GM04503 (cell line): ENCODE data around the gene TMEM205.
A peak's percentile ranks its signal among the peaks of the same experiment; 100 is the strongest.
"Not testable (repeated sequence)": the region's sequence is repeated elsewhere in the genome, so short reads cannot be mapped to it uniquely, and the experiment has no call there.

Experiments
- DNase-seq: peaks from one replicate; pipeline ENCODE4 v3.0.0-alpha.2; 2012; ENCODE audit warnings: low read depth

The TMEM205 gene

GRCh38 chr19:11339254-11340098 lies 6.6 kb downstream of the TMEM205 start, which contains the start of gene RAB3D:
TSS of gene RAB3D (minus strand) at chr19:11339657. CDS start at chr19:11337399, 2,258 bp downstream.
- DNase-seq, result peak; percentile 31

DNA sequence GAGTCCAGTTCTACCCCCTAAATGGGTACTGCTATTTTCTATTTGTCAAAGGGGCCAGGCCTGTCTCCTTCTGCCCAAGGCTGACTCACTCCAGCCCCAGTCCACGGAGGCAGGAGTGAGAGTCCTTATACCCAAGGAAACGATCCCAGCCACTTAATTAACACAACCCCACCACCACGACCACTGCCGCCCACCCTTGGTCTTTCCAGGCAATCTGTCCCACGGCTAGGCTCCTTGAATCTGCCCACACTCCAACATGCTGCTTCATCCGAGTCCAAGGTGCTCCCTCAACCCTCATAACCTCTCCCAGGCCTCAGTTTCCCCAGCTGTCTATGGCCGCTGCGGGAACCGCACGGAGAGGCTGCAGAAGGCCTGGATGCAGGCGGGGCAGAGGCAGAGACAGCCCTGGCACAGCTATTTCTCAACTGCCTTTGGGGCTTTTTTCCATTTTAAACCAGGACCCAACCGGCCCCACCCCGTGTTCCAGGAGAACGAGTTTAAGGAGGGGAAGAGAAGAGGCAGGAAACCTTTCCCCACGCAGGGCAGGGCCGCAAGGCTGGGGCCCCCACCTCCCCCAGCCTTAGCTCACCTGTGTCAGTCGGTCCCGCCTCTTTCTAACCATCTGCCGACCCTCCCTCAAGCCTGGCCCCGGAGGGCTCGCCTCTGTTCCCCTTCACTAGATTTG lies 7.4 kb downstream of the TMEM205 start:
- no peak for DNase-seq

DNA sequence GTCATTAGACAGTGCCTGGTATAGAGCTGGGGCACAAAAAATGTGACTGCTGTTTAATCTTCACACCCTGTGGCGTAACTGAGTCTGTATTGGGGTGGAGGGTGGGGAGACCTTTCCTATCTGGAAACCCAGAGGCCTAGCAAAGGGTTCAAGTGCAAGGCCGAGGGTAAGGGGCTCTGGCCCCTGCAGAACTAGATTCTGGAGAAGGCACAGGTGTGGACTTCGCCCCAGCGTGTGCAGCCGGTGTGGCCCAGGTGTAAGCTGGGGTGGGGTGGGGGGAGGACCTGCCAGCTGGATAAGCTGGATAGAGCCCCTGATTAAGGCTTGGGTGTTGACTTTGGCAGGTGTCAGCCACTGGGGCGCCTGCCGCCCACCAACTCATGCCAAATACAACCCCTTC lies 7.9 kb downstream of the TMEM205 start:
- no peak for DNase-seq

- no peak for DNase-seq
Observed at GRCh38 chr19:11337080-11337479, 9.0 kb downstream of the TMEM205 start.

DNA sequence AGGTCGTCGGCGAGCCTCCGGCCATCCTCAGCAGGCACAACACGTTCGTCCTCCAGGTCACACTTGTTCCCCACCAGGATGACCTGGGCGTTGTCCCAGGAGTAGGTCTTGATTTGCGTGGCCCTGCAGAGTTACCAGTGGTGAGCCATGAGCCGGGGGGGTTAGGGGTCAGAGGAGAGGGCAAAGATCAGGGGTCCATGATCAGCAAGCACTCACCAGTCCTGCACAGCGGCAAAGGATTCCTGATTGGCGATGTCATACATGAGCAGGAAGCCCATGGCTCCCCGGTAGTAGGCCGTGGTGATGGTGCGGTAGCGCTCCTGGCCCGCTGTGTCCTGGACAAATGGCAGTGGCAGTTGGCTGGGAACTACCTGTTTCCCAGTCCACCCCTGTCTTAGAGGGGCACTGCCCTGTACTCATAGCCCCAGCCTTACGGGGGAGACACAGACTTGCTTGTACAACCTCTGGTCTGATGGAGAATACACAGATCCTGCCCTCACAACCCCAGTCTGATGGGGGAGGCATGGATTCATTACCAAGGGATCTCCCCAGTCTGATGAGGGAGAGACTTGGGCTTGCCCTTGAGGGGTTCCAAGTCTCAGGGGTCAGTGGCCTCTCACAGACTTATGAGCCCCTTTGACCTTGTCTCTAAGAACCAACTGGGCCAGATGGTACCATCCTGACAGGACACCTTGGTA lies 10.5 kb downstream of the TMEM205 start:
- DNase-seq, result no peak

DNA sequence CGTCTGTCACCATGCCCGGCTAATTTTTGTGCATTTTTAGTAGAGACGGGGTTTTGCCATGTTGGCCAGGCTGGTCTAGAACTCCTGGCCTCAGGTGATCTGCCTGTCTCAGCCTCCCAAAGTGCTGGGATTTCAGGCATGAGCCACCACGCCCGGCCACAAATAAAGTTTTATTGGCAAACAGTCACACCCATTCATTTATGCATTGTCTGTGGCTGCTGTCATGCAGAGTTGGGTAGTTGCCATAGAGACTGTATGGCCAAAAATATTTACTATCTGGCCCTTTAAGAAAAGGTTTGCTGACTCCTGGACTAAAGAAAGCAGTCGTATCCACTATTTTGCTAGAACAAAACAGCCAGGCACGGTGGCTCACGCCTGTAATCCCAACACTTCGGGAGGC lies 12.2 kb downstream of the TMEM205 start:
- not testable (repeated sequence) for DNase-seq

GRCh38 chr19:11332822-11333221 lies 13.2 kb downstream of the TMEM205 start:
- no peak for DNase-seq

- no peak for DNase-seq
Observed at GRCh38 chr19:11331502-11331901, 14.6 kb downstream of the TMEM205 start.

GRCh38 chr19:11330127-11330526 lies 15.9 kb downstream of the TMEM205 start:
- DNase-seq, result no peak

DNA sequence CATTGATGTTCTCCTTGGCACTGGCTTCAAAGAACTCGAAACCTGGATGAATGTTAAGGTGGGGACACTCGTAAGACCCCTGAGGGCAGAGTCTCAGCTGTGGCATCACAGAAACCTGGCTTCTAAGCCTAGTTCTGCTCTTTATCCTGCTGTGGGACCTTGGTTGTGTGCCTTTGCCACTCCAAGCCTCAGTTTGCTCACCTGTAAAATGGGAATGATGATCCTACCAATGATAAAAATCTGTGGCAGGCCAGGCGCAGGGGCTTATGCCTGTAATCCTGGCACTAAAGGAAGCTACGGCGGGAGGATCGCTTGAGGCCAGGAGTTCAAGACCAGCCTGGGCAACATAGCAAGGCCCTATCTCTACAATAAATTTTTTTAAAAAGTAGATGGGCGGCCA lies 20.5 kb downstream of the TMEM205 start:
- DNase-seq, result no peak

GRCh38 chr19:11324748-11325389 lies 21.2 kb downstream of the TMEM205 start:
- DNase-seq, result no peak

DNA sequence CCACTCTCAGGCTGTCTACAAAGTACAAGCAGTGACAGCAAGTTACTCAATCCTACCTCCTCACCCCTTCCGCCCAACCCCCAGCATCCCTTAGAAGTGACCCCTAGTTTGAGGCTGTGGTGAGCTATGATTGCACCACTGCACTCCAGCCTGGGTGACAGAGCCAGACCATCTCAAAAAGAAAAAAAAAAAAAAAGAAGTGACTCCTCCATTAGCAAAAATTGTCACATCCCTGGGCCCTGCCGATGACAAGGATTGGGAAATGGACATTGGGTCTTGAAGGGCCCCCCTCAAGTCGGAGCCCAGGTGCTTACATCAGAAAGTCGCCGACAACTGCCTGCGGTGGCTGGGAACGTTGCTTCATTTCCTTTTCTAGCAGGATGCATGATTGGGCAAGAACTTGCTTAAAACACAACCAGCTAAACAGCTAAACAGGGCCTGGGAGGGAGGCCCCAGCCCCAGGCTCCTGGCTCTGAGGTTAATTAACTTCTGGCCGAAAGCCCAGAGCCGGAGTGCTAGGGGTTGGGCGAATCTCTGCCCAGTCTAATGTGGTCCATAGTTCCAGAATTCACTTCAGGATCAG lies 21.9 kb downstream of the TMEM205 start:
- DNase-seq, result peak; percentile 89

DNA sequence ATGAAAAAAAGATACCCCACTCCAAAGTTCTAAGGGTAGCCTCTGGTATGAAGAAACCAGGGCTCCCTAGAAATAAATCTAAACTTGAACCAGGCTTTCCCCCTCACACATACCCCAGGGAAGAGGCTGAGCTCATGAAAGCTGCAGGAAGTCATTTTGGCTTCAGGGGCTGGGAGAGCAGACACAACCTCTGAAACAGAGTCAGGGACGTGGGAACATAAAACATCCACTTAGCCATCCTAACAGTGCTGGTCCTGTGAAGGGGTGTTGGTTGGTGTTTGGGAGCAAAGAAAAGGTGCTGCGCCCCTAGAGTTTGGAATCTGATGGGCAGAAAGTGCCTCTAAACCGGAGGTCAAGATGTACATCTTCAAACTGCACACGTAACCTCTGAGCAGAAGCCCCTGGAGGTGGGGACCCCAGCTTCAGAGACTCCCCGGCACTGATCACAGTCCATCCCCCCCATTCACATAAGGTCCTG lies 22.4 kb downstream of the TMEM205 start:
- DNase-seq, result no peak

GRCh38 chr19:11322269-11323024 lies 23.6 kb downstream of the TMEM205 start:
- DNase-seq, result no peak

- DNase-seq, result no peak
Observed at GRCh38 chr19:11321191-11322126, 24.6 kb downstream of the TMEM205 start.

DNA sequence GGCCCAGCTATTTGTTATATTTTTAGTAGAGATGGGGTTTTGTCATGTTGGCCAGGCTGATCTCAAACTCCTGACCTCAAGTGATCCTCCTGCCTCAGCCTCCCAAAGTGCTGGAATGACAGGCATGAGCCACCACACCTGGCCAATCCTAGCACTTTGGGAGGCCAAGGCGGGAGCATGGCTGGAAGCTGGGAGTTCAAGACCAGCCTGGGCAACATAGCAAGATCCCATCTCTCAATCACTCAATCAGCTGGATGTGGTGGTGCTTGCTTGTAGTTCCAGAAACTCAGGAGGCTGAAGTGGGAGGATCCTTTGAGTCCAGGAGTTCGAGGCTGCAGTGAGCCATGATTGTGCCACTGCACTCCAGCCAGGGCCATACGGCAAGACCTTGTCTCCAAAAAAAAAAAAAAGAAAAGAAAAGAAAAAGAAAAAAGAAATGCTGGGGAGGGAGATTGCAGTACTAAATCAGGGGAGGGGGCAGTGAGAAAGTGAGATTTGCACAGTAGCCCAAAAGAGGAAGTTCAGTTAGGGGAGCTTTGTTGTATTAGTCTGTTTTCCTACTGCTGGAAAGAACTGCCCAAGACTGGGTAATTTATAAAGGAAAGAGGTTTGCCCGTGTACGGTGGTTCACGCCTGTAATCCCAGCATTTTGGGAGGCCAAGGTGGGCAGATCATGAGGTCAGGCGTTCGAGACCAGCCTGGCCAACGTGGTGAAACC lies 25.6 kb downstream of the TMEM205 start:
- DNase-seq, result not testable (repeated sequence)

GRCh38 chr19:11306337-11306736 lies 39.7 kb downstream of the TMEM205 start:
- no peak for DNase-seq

DNA sequence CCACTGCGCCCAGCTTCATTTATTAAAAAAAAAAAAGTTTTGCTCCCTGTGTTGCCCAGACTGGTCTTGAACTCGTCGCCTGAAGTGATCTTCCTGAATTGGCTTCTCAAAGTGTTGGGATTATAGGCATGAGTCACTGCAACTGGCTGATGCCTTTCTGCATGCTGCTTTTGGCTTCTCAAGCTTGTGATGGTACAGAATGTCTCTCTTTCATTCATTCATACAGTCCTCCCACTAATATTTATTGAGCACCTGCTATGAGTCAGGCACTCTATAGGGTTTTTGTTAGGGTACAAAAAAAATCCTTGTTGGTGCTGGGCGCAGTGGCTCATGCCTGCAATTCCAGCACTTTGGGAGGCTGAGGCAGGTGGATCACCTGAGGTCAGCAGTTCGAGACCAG lies 41.1 kb downstream of the TMEM205 start:
- DNase-seq, result no peak

DNA sequence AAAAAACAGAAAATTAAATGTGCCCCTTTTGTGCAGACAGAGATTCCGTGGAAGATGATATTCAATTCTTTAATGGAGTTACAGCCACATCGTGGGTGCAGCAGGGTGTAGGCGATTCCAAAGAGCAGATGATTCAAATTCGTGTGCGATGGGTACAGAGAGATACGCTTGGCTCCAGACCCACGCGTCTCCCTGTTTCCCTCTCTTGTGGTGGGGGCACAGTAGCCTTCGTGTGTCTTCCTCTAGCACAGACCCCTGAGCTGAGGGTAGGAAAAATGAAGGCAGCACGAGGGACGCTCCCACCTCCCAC lies 45.3 kb downstream of the TMEM205 start:
- DNase-seq, result no peak
